HCT116 (cell line): ENCODE measurements around the gene LCN6. TPM values are rescaled to one million over a fixed set of nuclear protein-coding genes. Genes with fewer than 3 reads are reported as not detected.

Source experiments
- ATAC-seq: fragments of 200-7000 bp; cut with Tn5 transposase; 2 replicates; pipeline ENCODE4 v1.9.1; 2020; ENCODE audit warnings: mild to moderate bottlenecking, moderate library complexity
- BruUV-seq: library from RNA; stranded (reverse); fragments of 400-500 nt; replicated peaks from 2 replicates; lab custom pipeline; 2021; lab: Mats Ljungman, UMichigan
- CTCF ChIA-PET: fragments of 300-600 bp; sonication (Branson Sonifier 250); formaldehyde crosslinking; loops from one replicate; lab custom pipeline; 2021; ENCODE audit warnings: antibody characterized with exemption; lab: Charles Lee
- POLR2A ChIA-PET: fragments of 300-600, 350-600 bp; sonication (Branson Sonifier 250); formaldehyde crosslinking; loops from one replicate; lab custom pipeline; 2021; ENCODE audit warnings: antibody characterized with exemption; lab: Charles Lee
- RAD21 ChIA-PET, 2 experiments: fragments of 300-600 bp; sonication (Branson Sonifier 250); formaldehyde crosslinking; loops; one replicate each; lab custom pipeline; 2023; ENCODE audit warnings: low total read pairs in 2 of 2; ENCODE audit not compliant: uncharacterized antibody in 2 of 2, unreplicated experiment in 2 of 2, low non-redundant PET in 1 of 2; lab: Charles Lee
- DNase-seq: peaks from one replicate; pipeline ENCODE4 v3.0.0-alpha.2; 2010; ENCODE audit warnings: low read depth, low spot score
- H2AFZ ChIP-seq: fragments of 200-600 bp; shearing (Covaris generic), sonication (generic); 2 replicates; pipeline ENCODE4 v1.6.1; 2017; ENCODE audit warnings: low read depth, mixed run types, mixed read lengths, antibody characterized with exemption, low read length; ENCODE audit not compliant: poor library complexity, severe bottlenecking
- H3K27ac ChIP-seq: 2 replicates; pipeline ENCODE4 v1.5.1; 2012; ENCODE audit warnings: low read depth, low read length
- H3K27me3 ChIP-seq: fragments of 200-600 bp; sonication (generic); 2 replicates; pipeline ENCODE4 v1.6.1; 2016; ENCODE audit warnings: mixed run types, low read length, mixed read lengths; ENCODE audit not compliant: insufficient read depth
- H3K36me3 ChIP-seq, 2 experiments: fragments of 200-500 bp in 1 of 2; fragments of 200-600 bp in 1 of 2; sonication (Bioruptor generic) in 1 of 2; sonication (generic) in 1 of 2; 2 replicates each; pipeline versions ENCODE4 v1.5.1 to v1.6.1; 2014 to 2016; ENCODE audit warnings: low read length in 2 of 2, inconsistent platforms in 1 of 2, mixed read lengths in 1 of 2, mixed run types in 1 of 2; ENCODE audit not compliant: insufficient read depth in 2 of 2, control insufficient read depth in 1 of 2
- H3K4me1 ChIP-seq, 2 experiments: fragments of 200-600 bp in 1 of 2; sonication (generic) in 1 of 2; 2 replicates each; pipeline versions ENCODE4 v1.5.1 to v1.6.1; 2012 to 2017; ENCODE audit warnings: low read length in 2 of 2, inconsistent platforms in 1 of 2, mild to moderate bottlenecking in 1 of 2, mixed read lengths in 1 of 2, mixed run types in 1 of 2, moderate library complexity in 1 of 2; ENCODE audit not compliant: insufficient read depth in 2 of 2, control insufficient read depth in 1 of 2
- H3K4me2 ChIP-seq: fragments of 200-600 bp; sonication (generic); 2 replicates; pipeline ENCODE4 v1.6.1; 2017; ENCODE audit warnings: mixed run types, low read length, mixed read lengths
- H3K4me3 ChIP-seq, 2 experiments: fragments of 200-600 bp in 1 of 2; sonication (generic) in 1 of 2; replicated peaks in 1 of 2; 2 replicates each; pipeline ENCODE4 v1.5.1; 2011 to 2016; ENCODE audit warnings: low read length in 2 of 2, control low read depth in 1 of 2, low read depth in 1 of 2, mild to moderate bottlenecking in 1 of 2, mixed read lengths in 1 of 2, mixed run types in 1 of 2
- H3K79me2 ChIP-seq: fragments of 200-600 bp; sonication (generic); 2 replicates; pipeline ENCODE4 v1.6.1; 2017; ENCODE audit warnings: mild to moderate bottlenecking, mixed run types, low read length, moderate library complexity, mixed read lengths; ENCODE audit not compliant: insufficient read depth
- H3K9ac ChIP-seq: fragments of 200-600 bp; sonication (generic); 2 replicates; pipeline ENCODE4 v1.6.1; 2016; ENCODE audit warnings: low read length, mixed read lengths
- H3K9me2 ChIP-seq: fragments of 200-600 bp; sonication (generic), shearing (Covaris generic); 2 replicates; pipeline ENCODE4 v1.6.1; 2017; ENCODE audit warnings: mixed run types, mild to moderate bottlenecking, moderate library complexity; ENCODE audit not compliant: insufficient read depth
- H3K9me3 ChIP-seq, 2 experiments: fragments of 200-500 bp in 1 of 2; fragments of 200-600 bp in 1 of 2; sonication (Bioruptor generic) in 1 of 2; sonication (generic) in 1 of 2; 2 replicates each; pipeline ENCODE4 v1.6.1; 2014 to 2017; ENCODE audit warnings: low read length in 2 of 2, mixed read lengths in 2 of 2, inconsistent platforms in 1 of 2, low read depth in 1 of 2, mild to moderate bottlenecking in 1 of 2, mixed run types in 1 of 2, moderate library complexity in 1 of 2; ENCODE audit not compliant: control insufficient read depth in 1 of 2, insufficient read depth in 1 of 2
- H4K20me1 ChIP-seq: fragments of 200-600 bp; sonication (generic), shearing (Covaris generic); 2 replicates; pipeline ENCODE4 v1.6.1; 2017; ENCODE audit warnings: mixed run types, mild to moderate bottlenecking, moderate library complexity; ENCODE audit not compliant: insufficient read depth
- CBX3 ChIP-seq: IDR thresholded peaks from 2 replicates; pipeline ENCODE4 v1.6.1; 2012; ENCODE audit warnings: low read depth
- EZH2phosphoT487 ChIP-seq: fragments of 200-600 bp; IDR thresholded peaks from 2 replicates; pipeline ENCODE4 v1.6.1; 2018; ENCODE audit warnings: antibody characterized with exemption, borderline replicate concordance
- JUND ChIP-seq: IDR thresholded peaks from 2 replicates; pipeline ENCODE4 v1.6.1; 2012
- YY1 ChIP-seq: IDR thresholded peaks from 2 replicates; pipeline ENCODE4 v1.6.1; 2011; ENCODE audit warnings: low read length, low read depth, moderate library complexity, mild to moderate bottlenecking; ENCODE audit not compliant: insufficient replicate concordance; ENCODE audit errors: extremely low read depth
- ZFX ChIP-seq: fragments of 450-650 bp; IDR thresholded peaks from 2 replicates; pipeline ENCODE4 v1.6.1; 2017
- intact Hi-C: fragments of 100-400 bp; cut with micrococcal nuclease; formaldehyde crosslinking; loops from 2 replicates; pipeline ENCODE4 v1.10.0; 2022
- total RNA-seq: library from RNA; stranded (reverse); gene quantifications from one replicate; pipeline ENCODE4 v1.2.1, GENCODE V29; 2021; ENCODE audit not compliant: unreplicated experiment
- TF ChIP-seq, protein P1 (sequence below): IDR thresholded peaks from 2 replicates; pipeline ENCODE4 v1.6.1; 2012
- TF ChIP-seq, protein P2 (sequence below), 3 experiments: fragments of 200-600 bp in 1 of 3; sonication (generic) in 1 of 3; IDR thresholded peaks in 2 of 3; conservative IDR thresholded peaks in 1 of 3; 2 replicates each; pipeline ENCODE4 v1.5.1; 2012 to 2017; ENCODE audit warnings: low read depth in 2 of 3, low read length in 2 of 3, antibody characterized with exemption in 1 of 3, borderline replicate concordance in 1 of 3, control low read depth in 1 of 3, mild to moderate bottlenecking in 1 of 3, mixed read lengths in 1 of 3, mixed run types in 1 of 3, moderate library complexity in 1 of 3; ENCODE audit not compliant: insufficient read depth in 1 of 3

LCN6 gene
- total RNA-seq, 1 experiment from 2014 or later = not detected

DNA sequence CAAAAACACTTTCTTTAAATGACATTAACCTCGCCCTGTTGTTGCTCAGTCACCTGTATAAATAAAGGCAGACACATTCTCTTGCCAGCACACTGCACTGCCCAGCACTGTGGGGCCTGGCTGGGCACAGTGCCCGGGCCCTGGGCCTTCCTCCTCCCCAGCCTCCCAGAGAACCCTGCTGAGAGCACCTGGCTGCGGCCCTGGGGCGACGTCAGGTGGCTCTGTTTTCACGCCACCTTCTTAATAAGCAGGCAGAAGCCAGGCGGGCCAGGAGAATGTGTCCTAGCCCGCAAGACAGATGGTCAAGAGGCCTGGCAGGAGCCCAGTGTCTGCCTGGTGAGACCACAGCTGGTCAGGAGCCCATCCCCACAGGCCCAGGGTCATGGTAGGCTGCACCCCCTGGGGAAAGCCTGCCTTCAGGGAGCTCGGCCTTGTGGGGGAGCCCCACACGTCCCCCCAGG is 52.9 kb downstream of the LCN6 start:
- intact Hi-C loops = loop anchor here (1.0 to 2.0 kb wide), 3 partner anchors 34 to 211 kb away; no protein-coding TSS in a partner anchor
- Histone ChIP-seq H3K4me2 (peak overlapping the region; percentile 98), H2AFZ (no peak overlapping the region), H3K79me2 (no peaks in the 10 kb centered on the region), H3K36me3 (no peaks in the 10 kb centered on the region), H3K9me2 (no peaks in the 10 kb centered on the region), H3K27me3 (no peaks in the 10 kb centered on the region), H3K9ac (peak overlapping the region; percentile 37), H4K20me1 (no peaks in the 10 kb centered on the region), H3K4me1 (peaks cover 47 to 76% of the 10 kb centered on the region in 2 experiments), H3K4me3 (peak overlapping the region in 1 of 2 experiments; percentile 11; a peak in 1 of 4 replicates), H3K9me3 (no peaks in the 10 kb centered on the region), H3K27ac (peak overlapping the region; percentile 35; the same call in 1 of the 2 replicates)
- TF ChIP-seq EZH2phosphoT487 (no peak), ZFX (0 out of 2 replicates have a peak, but pooled peaks have one; percentile 52)
- ChIA-PET CTCF (interaction anchor here (1.1 to 1.2 kb wide), 2 partner anchors 60 to 211 kb away, joined by 3 read pairs; no protein-coding TSS in a partner anchor), RAD21 (no interaction called here), POLR2A (no interaction called here)
- DNase-seq = peak; percentile 24
- peak; percentile 7; the same call in 1 of the 2 replicates for ATAC-seq
- no TSS peak for BruUV-seq

DNA sequence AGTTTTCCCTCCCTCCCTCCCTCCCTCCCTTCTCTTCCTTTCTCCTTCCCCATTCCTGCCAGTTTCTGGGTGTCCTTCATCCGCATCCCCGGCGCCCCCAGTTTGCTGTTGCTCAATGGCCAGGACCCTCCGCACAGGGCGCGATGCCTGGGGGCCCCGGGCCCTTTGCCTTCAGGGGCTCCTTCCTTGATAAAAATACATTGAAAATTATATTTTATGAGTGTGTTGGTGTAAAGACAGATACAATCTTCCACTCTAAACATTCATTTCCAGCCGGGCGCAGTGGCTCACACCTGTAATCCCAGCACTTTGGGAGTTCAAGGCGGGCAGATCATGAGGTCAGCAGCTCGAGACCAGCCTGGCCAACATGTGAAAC is 53.5 kb downstream of the LCN6 start:
- POLR2A ChIA-PET = no interaction called here
- peak overlapping the region; percentile 98 for H3K4me2 ChIP-seq

More for the DNA sequence above, 53.5 kb downstream of the LCN6 start:
- RAD21 ChIA-PET = no interaction called here
- no peak overlapping the region for H2AFZ ChIP-seq
- BruUV-seq = no TSS peak
- ATAC-seq (no peak), DNase-seq (no peak)
- no peaks in the 10 kb centered on the region for H3K79me2 ChIP-seq
- H3K27ac ChIP-seq = peak overlapping the region; percentile 35; the same call in 1 of the 2 replicates
- H3K9me2 ChIP-seq = no peaks in the 10 kb centered on the region
- H3K4me3 ChIP-seq = no peak overlapping the region
- peaks cover 50 to 77% of the 10 kb centered on the region in 2 experiments for H3K4me1 ChIP-seq
- H3K36me3 ChIP-seq = no peaks in the 10 kb centered on the region
- intact Hi-C loops = loop anchor here (1.0 to 2.0 kb wide), 3 partner anchors 34 to 210 kb away; no protein-coding TSS in a partner anchor
- no peaks in the 10 kb centered on the region for H4K20me1 ChIP-seq
- H3K27me3 ChIP-seq = no peaks in the 10 kb centered on the region
- TF ChIP-seq, protein P1, sequence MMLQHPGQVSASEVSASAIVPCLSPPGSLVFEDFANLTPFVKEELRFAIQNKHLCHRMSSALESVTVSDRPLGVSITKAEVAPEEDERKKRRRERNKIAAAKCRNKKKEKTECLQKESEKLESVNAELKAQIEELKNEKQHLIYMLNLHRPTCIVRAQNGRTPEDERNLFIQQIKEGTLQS = no peak
- TF ChIP-seq YY1 (no peak), CBX3 (no peak), ZFX (no peak), JUND (no peak)
- TF ChIP-seq, protein P2, sequence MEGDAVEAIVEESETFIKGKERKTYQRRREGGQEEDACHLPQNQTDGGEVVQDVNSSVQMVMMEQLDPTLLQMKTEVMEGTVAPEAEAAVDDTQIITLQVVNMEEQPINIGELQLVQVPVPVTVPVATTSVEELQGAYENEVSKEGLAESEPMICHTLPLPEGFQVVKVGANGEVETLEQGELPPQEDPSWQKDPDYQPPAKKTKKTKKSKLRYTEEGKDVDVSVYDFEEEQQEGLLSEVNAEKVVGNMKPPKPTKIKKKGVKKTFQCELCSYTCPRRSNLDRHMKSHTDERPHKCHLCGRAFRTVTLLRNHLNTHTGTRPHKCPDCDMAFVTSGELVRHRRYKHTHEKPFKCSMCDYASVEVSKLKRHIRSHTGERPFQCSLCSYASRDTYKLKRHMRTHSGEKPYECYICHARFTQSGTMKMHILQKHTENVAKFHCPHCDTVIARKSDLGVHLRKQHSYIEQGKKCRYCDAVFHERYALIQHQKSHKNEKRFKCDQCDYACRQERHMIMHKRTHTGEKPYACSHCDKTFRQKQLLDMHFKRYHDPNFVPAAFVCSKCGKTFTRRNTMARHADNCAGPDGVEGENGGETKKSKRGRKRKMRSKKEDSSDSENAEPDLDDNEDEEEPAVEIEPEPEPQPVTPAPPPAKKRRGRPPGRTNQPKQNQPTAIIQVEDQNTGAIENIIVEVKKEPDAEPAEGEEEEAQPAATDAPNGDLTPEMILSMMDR (IDR thresholded peaks at IDR 0.05 in 2 of 3, conservative IDR thresholded peaks at IDR 0.05 in 1 of 3; ENCODE audit: borderline replicate concordance in 1 of 3, insufficient read depth in 1 of 3, low read depth in 2 of 3, low read length in 2 of 3) = no peak
- peak overlapping the region; percentile 74 for H3K9ac ChIP-seq
- CTCF ChIA-PET = interaction anchor here (1.1 to 1.2 kb wide), 2 partner anchors 60 to 210 kb away, joined by 3 read pairs; no protein-coding TSS in a partner anchor
- H3K9me3 ChIP-seq = no peaks in the 10 kb centered on the region
